Measurements from ENCODE around the gene NDUFS5.
"Not testable (repeated sequence)": the region's sequence is repeated elsewhere in the genome, so short reads cannot be mapped to it uniquely, and the experiment has no call there.

Gene NDUFS5

GRCh38 chr1:39023140-39023539, 3.0 kb upstream of the NDUFS5 start:
- Histone ChIP-seq H3K27ac (ENCODE audit: low read depth, low read length) (no peak overlapping the region), H3K27me3 (ENCODE audit: control insufficient read depth, insufficient read depth, low read length) (no peaks in the 10 kb centered on the region), H3K36me3 (ENCODE audit: control insufficient read depth, insufficient read depth, low read length) (no peaks in the 10 kb centered on the region), H3K9ac (ENCODE audit: low read length) (no peak overlapping the region), H3K4me1 (ENCODE audit: control insufficient read depth, insufficient read depth, low read length) (peaks cover 5% of the 10 kb centered on the region), H3K4me3 (ENCODE audit: low read length) (no peak overlapping the region)

- Histone ChIP-seq H3K27me3 (ENCODE audit: control insufficient read depth, insufficient read depth, low read length) (no peaks in the 10 kb centered on the region), H3K27ac (ENCODE audit: low read depth, low read length) (peak overlapping the region; percentile 97), H3K36me3 (ENCODE audit: control insufficient read depth, insufficient read depth, low read length) (peaks cover 8% of the 10 kb centered on the region), H3K4me3 (ENCODE audit: low read length) (peak overlapping the region; percentile 97), H3K4me1 (ENCODE audit: control insufficient read depth, insufficient read depth, low read length) (peaks cover 5% of the 10 kb centered on the region), H3K9ac (ENCODE audit: low read length) (peak overlapping the region; percentile 100)
Measured at GRCh38 chr1:39026866-39027507, 837 bp downstream of the NDUFS5 start.

GRCh38 chr1:39034114-39034654, 8.0 kb downstream of the NDUFS5 start:
- Histone ChIP-seq H3K27ac (ENCODE audit: low read depth, low read length) (no peak overlapping the region), H3K4me3 (ENCODE audit: low read length) (no peak overlapping the region), H3K9ac (ENCODE audit: low read length) (no peak overlapping the region), H3K4me1 (ENCODE audit: control insufficient read depth, insufficient read depth, low read length) (no peaks in the 10 kb centered on the region), H3K36me3 (ENCODE audit: control insufficient read depth, insufficient read depth, low read length) (peaks cover 15% of the 10 kb centered on the region), H3K27me3 (ENCODE audit: control insufficient read depth, insufficient read depth, low read length) (no peaks in the 10 kb centered on the region)

DNA sequence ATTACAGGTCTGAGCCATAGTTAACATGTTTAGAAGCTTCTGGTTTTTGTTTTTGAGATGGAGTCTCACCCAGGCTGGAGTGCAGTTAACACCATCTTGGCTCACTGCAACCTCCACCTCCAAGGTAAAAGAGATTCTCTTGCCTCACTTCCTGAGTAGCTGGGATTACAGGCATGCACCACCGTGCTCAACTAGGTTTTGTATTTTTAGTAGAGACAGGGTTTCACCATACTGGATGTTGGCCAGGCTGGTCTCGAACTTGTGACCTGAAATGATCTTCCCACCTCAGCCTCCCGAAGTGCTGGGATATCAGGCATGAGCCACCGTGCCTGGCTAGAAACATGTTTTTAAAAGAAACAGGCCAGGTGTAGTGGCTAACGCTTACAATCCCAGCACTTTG, 10.5 kb downstream of the NDUFS5 start:
- Histone ChIP-seq H3K27ac (ENCODE audit: low read depth, low read length) (no peak overlapping the region), H3K4me3 (ENCODE audit: low read length) (no peak overlapping the region), H3K36me3 (ENCODE audit: control insufficient read depth, insufficient read depth, low read length) (peaks cover 10% of the 10 kb centered on the region), H3K27me3 (ENCODE audit: control insufficient read depth, insufficient read depth, low read length) (no peaks in the 10 kb centered on the region), H3K9ac (ENCODE audit: low read length) (no peak overlapping the region), H3K4me1 (ENCODE audit: control insufficient read depth, insufficient read depth, low read length) (no peaks in the 10 kb centered on the region)

- H3K9ac ChIP-seq (ENCODE audit: low read length) = no peak overlapping the region
- no peaks in the 10 kb centered on the region for H3K27me3 ChIP-seq (ENCODE audit: control insufficient read depth, insufficient read depth, low read length)
- H3K4me3 ChIP-seq (ENCODE audit: low read length) = no peak overlapping the region
- H3K27ac ChIP-seq (ENCODE audit: low read depth, low read length) = no peak overlapping the region
- H3K4me1 ChIP-seq (ENCODE audit: control insufficient read depth, insufficient read depth, low read length) = no peaks in the 10 kb centered on the region
- H3K36me3 ChIP-seq (ENCODE audit: control insufficient read depth, insufficient read depth, low read length) = peaks cover 4% of the 10 kb centered on the region
Measured at GRCh38 chr1:39043513-39043912, 17.4 kb downstream of the NDUFS5 start.

DNA sequence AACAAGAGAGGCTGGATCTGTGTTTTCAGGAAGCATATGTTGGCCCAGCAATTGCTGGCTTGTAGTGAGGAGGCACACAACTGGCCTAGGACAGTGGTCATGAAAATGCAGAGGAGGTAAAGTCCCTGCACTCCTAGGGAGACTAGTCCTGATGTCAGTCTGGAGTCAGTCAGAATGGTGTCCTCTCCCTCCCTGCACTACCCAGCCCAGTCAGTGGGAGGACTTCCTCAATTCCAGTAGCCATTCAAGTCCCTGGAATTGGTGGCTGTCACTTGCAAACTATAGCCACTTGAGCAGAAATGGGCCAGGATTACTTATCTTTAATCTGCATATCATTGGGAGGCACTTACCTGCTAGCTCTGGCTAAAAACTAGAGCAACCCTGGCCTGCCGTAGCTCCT, 18.6 kb downstream of the NDUFS5 start:
- Histone ChIP-seq H3K27ac (ENCODE audit: low read depth, low read length) (no peak overlapping the region), H3K27me3 (ENCODE audit: control insufficient read depth, insufficient read depth, low read length) (no peaks in the 10 kb centered on the region), H3K4me3 (ENCODE audit: low read length) (no peak overlapping the region), H3K36me3 (ENCODE audit: control insufficient read depth, insufficient read depth, low read length) (peaks cover 4% of the 10 kb centered on the region), H3K9ac (ENCODE audit: low read length) (no peak overlapping the region), H3K4me1 (ENCODE audit: control insufficient read depth, insufficient read depth, low read length) (no peaks in the 10 kb centered on the region)

- H3K4me3 ChIP-seq (ENCODE audit: low read length) = no peak overlapping the region
- no peaks in the 10 kb centered on the region for H3K27me3 ChIP-seq (ENCODE audit: control insufficient read depth, insufficient read depth, low read length)
- H3K9ac ChIP-seq (ENCODE audit: low read length) = no peak overlapping the region
- H3K4me1 ChIP-seq (ENCODE audit: control insufficient read depth, insufficient read depth, low read length) = no peaks in the 10 kb centered on the region
- no peak overlapping the region for H3K27ac ChIP-seq (ENCODE audit: low read depth, low read length)
- peaks cover 4% of the 10 kb centered on the region for H3K36me3 ChIP-seq (ENCODE audit: control insufficient read depth, insufficient read depth, low read length)
Measured at GRCh38 chr1:39045231-39045630, 19.1 kb downstream of the NDUFS5 start.

DNA sequence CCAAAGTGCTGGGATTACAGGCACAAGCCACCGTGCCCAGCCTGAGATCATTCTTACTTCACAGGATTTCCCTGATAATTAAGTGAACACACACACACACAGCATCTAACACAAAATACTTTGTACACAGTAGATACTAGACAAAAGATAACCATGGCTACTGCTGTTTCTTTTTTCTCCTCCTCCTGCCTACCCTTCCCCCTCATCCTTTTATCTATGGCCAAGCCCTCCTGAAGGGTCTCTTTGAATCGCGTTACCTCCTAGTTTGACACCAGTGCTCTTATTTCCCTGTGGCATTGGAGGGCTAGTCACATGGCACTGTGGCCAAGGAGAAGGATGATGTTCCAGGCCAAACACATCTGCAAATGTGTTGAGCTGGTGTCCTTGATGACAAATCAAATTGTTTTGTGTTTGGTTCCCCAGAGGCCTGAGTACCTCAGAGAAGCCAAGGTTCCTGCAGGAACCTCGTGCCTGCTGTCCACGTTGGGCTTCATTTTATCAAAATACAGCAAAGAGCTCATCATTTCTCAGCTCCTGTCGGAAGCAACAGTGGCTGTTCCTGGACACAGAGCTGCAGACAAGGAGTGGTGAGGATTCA, 20.6 kb downstream of the NDUFS5 start:
- no peaks in the 10 kb centered on the region for H3K27me3 ChIP-seq (ENCODE audit: control insufficient read depth, insufficient read depth, low read length)
- no peak overlapping the region for H3K9ac ChIP-seq (ENCODE audit: low read length)
- H3K36me3 ChIP-seq (ENCODE audit: control insufficient read depth, insufficient read depth, low read length) = peaks cover 4% of the 10 kb centered on the region
- no peak overlapping the region for H3K27ac ChIP-seq (ENCODE audit: low read depth, low read length)
- no peaks in the 10 kb centered on the region for H3K4me1 ChIP-seq (ENCODE audit: control insufficient read depth, insufficient read depth, low read length)
- H3K4me3 ChIP-seq (ENCODE audit: low read length) = no peak overlapping the region

DNA sequence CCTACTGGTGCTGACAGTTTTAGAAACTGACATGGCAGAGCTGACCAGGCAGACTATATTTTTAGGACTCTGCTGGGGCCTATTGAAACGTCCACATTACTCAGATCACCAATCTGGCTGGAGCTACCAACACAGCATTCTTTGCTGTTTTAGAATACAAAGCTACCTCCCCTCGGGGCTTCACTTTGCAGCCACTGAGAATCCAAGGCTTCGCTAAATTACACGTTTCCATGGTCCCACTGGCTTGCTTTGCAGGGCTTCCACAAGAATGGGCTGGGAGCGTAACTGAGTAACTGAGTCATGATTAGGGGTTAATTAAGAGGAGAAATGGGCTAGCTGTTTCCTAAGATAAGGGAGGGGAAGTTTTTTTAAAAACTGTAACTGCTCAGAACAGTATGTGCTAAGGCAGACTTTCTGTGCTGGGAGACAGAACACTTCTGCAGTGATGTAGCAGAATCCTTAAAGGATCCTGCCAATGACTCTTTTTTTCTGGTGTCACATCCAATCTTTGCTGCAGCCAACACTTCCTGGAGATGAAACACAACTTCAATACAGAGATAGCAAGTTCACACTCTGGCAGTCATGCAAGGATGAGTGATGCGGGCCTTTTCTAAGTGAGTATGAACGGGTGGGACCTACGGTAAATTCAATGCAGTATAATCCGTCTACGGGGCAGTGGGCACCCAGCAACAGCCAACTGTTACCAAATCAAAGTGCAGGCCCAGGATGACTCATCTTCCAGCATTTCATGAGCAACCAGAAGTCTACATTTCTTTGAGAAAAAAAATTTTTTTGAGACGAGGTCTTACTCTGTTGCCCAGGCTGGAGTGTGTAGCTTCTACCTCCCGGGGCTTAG, 21.5 kb downstream of the NDUFS5 start:
- H3K4me1 ChIP-seq (ENCODE audit: control insufficient read depth, insufficient read depth, low read length) = no peaks in the 10 kb centered on the region
- no peak overlapping the region for H3K27ac ChIP-seq (ENCODE audit: low read depth, low read length)
- no peak overlapping the region for H3K4me3 ChIP-seq (ENCODE audit: low read length)
- no peak overlapping the region for H3K9ac ChIP-seq (ENCODE audit: low read length)
- H3K36me3 ChIP-seq (ENCODE audit: control insufficient read depth, insufficient read depth, low read length) = peaks cover 4% of the 10 kb centered on the region
- H3K27me3 ChIP-seq (ENCODE audit: control insufficient read depth, insufficient read depth, low read length) = no peaks in the 10 kb centered on the region

DNA sequence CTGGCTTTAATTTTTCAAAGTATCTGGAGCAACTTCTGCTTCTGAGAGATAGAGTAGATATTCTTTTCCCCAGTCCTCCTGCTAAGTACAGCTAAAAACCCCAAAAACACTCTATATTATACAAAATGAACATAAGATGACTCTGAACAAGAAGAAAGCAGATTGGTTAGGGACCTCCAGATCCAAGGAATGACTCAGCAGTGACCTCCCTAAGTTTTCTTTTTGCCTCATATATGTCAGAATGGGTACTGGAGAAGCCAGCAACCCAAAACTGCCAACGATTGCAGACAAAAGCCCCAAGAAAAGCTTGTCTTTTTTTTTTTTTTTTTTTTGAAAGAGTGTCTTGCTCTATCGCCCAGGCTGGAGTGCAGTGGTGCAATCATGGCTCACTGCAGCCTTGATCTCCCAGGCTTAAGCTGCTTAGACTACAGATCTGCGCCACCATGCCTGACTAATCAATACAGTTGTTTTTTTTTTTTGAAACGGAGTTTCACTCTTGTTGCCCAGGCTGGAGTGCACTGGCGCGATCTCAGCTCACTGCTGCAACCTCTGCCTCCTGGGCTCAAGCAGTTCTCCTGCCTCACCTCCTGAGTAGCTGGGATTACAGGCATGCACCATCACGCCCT, 22.7 kb downstream of the NDUFS5 start:
- no peaks in the 10 kb centered on the region for H3K27me3 ChIP-seq (ENCODE audit: control insufficient read depth, insufficient read depth, low read length)
- no peak overlapping the region for H3K9ac ChIP-seq (ENCODE audit: low read length)
- no peak overlapping the region for H3K27ac ChIP-seq (ENCODE audit: low read depth, low read length)
- no peak overlapping the region for H3K4me3 ChIP-seq (ENCODE audit: low read length)
- H3K4me1 ChIP-seq (ENCODE audit: control insufficient read depth, insufficient read depth, low read length) = no peaks in the 10 kb centered on the region
- H3K36me3 ChIP-seq (ENCODE audit: control insufficient read depth, insufficient read depth, low read length) = peaks cover 2% of the 10 kb centered on the region

DNA sequence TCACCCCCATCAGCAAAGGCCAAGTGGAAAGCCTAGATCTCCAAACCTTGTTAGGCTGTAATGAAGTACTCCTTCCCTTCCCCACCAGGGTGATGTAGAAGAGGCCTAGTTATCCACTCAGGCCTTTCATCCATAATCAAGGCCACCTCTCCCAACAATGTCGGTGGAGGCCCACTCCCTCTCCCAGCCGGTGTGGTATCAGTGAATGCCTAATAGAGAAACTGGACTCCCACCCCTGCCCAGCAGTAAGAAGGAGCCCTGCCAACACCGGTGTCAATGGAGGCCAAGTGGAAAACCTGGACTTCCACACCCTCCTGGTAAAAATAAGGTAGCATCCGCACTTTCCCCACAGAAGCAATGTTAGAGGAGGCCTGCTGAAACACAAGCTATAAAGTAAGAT, 23.9 kb downstream of the NDUFS5 start:
- no peaks in the 10 kb centered on the region for H3K27me3 ChIP-seq (ENCODE audit: control insufficient read depth, insufficient read depth, low read length)
- H3K27ac ChIP-seq (ENCODE audit: low read depth, low read length) = no peak overlapping the region
- H3K9ac ChIP-seq (ENCODE audit: low read length) = no peak overlapping the region
- peaks cover under 1% of the 10 kb centered on the region for H3K36me3 ChIP-seq (ENCODE audit: control insufficient read depth, insufficient read depth, low read length)
- no peaks in the 10 kb centered on the region for H3K4me1 ChIP-seq (ENCODE audit: control insufficient read depth, insufficient read depth, low read length)
- H3K4me3 ChIP-seq (ENCODE audit: low read length) = no peak overlapping the region

DNA sequence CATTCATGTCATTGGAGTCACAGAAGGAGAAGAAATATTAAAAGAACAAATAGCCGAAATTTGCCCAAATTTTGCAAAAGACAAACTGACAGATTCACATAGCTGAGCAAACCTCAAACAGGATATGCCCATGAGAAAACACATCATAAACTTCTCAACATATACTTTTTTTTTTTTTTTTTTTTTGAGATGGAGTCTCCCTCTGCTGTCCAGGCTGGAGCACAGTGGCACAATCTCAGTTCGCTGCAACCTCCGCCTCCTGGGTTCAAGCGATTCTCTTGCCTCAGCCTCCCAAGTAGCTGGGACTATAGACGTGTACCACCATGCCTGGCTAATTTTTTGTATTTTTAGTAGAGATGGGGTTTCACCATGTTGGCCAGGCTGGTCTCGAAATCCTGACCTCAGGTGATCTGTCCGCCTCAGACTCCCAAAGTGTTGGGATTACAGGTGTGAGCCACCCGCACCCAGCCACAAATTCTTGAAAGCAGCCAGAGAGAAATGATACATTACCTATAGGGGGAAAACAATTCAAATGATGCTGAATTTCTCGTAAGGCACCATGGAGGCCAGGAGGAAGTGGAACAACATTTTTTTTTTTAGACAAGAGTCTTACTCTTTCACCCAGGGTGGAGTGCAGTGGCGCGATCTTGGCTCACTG, 25.2 kb downstream of the NDUFS5 start:
- H3K27ac ChIP-seq (ENCODE audit: low read depth, low read length); H3K9ac ChIP-seq (ENCODE audit: low read length): not testable (repeated sequence)

More for the DNA sequence above, 25.2 kb downstream of the NDUFS5 start:
- H3K36me3 ChIP-seq (ENCODE audit: control insufficient read depth, insufficient read depth, low read length); H3K4me1 ChIP-seq (ENCODE audit: control insufficient read depth, insufficient read depth, low read length); H3K27me3 ChIP-seq (ENCODE audit: control insufficient read depth, insufficient read depth, low read length); H3K4me3 ChIP-seq (ENCODE audit: low read length): not testable (repeated sequence)
